Liver (tissue), 9 donors: ENCODE measurements around the gene STX16. TPM values are rescaled to one million over a fixed set of nuclear protein-coding genes. Genes with fewer than 3 reads are reported as not detected.

Experiments used
- DNase-seq: peaks from one replicate; pipeline ENCODE4 v3.0.0-alpha.2; 2017; ENCODE audit warnings: low spot score
- H3K27ac ChIP-seq, 2 donors: one replicate each; pipeline ENCODE4 v1.7.0; 2013; ENCODE audit warnings: inconsistent platforms in 2 of 2, low read length in 2 of 2, control low read depth in 1 of 2, low read depth in 1 of 2, mild to moderate bottlenecking in 1 of 2
- H3K27me3 ChIP-seq, 4 donors: one replicate each; pipeline versions ENCODE4 v1.6.1 to v1.7.0; 2013; ENCODE audit warnings: low read length in 3 of 4, inconsistent platforms in 1 of 4, mild to moderate bottlenecking in 1 of 4, moderate library complexity in 1 of 4; ENCODE audit not compliant: control insufficient read depth in 4 of 4, insufficient read depth in 4 of 4
- H3K36me3 ChIP-seq, 4 donors: one replicate each; pipeline versions ENCODE4 v1.6.1 to v1.7.0; 2013; ENCODE audit warnings: low read length in 3 of 4, mild to moderate bottlenecking in 3 of 4, low read depth in 1 of 4, moderate library complexity in 1 of 4; ENCODE audit not compliant: control insufficient read depth in 4 of 4, insufficient read depth in 3 of 4
- H3K4me1 ChIP-seq, 4 donors: one replicate each; pipeline versions ENCODE4 v1.6.1 to v1.7.0; 2013; ENCODE audit warnings: low read length in 3 of 4, mild to moderate bottlenecking in 3 of 4, moderate library complexity in 1 of 4; ENCODE audit not compliant: control insufficient read depth in 4 of 4, insufficient read depth in 4 of 4
- H3K4me3 ChIP-seq, 3 donors: one replicate each; pipeline versions ENCODE4 v1.6.1 to v1.7.0; 2013; ENCODE audit warnings: low read length in 3 of 3, control low read depth in 1 of 3, low read depth in 1 of 3, mild to moderate bottlenecking in 1 of 3
- H3K9ac ChIP-seq, 2 donors: one replicate each; pipeline ENCODE4 v1.7.0; 2013; ENCODE audit warnings: low read length in 2 of 2, mild to moderate bottlenecking in 2 of 2, moderate library complexity in 2 of 2, control low read depth in 1 of 2, low read depth in 1 of 2
- H3K9me3 ChIP-seq, 4 donors: one replicate each; pipeline versions ENCODE4 v1.6.1 to v1.7.0; 2013; ENCODE audit warnings: low read length in 3 of 4; ENCODE audit not compliant: control insufficient read depth in 4 of 4
- EGR1 ChIP-seq, 2 donors: IDR thresholded peaks; 2 replicates each; pipeline ENCODE4 v1.6.1; 2016 to 2018; ENCODE audit warnings: antibody characterized with exemption in 2 of 2, low read depth in 2 of 2
- FOXA1 ChIP-seq: IDR thresholded peaks from 2 replicates; pipeline ENCODE4 v1.6.1; 2016; ENCODE audit warnings: antibody characterized with exemption
- FOXA2 ChIP-seq: IDR thresholded peaks from 2 replicates; pipeline ENCODE4 v1.6.1; 2016; ENCODE audit warnings: antibody characterized with exemption
- GABPA ChIP-seq, 2 donors: IDR thresholded peaks in 1 of 2; conservative IDR thresholded peaks in 1 of 2; 2 replicates each; pipeline ENCODE4 v1.6.1; 2016; ENCODE audit warnings: antibody characterized with exemption in 2 of 2, mild to moderate bottlenecking in 1 of 2, moderate library complexity in 1 of 2
- HNF4A ChIP-seq, 2 donors: conservative IDR thresholded peaks; 2 replicates each; pipeline ENCODE4 v1.6.1; 2016; ENCODE audit warnings: antibody characterized with exemption in 2 of 2, mild to moderate bottlenecking in 2 of 2
- HNF4G ChIP-seq: IDR thresholded peaks from 2 replicates; pipeline ENCODE4 v1.6.1; 2016; ENCODE audit warnings: antibody characterized with exemption
- JUND ChIP-seq, 2 donors: IDR thresholded peaks; 2 replicates each; pipeline ENCODE4 v1.6.1; 2016; ENCODE audit warnings: antibody characterized with exemption in 2 of 2
- NR2F2 ChIP-seq: IDR thresholded peaks from 2 replicates; pipeline ENCODE4 v1.6.1; 2016; ENCODE audit warnings: antibody characterized with exemption
- RAD21 ChIP-seq, 2 donors: IDR thresholded peaks; 2 replicates each; pipeline ENCODE4 v1.6.1; 2016; ENCODE audit warnings: antibody characterized with exemption in 2 of 2, mild to moderate bottlenecking in 2 of 2
- REST ChIP-seq: IDR thresholded peaks from 2 replicates; pipeline ENCODE4 v1.6.1; 2016; ENCODE audit warnings: antibody characterized with exemption, mild to moderate bottlenecking
- SP1 ChIP-seq: IDR thresholded peaks from 2 replicates; pipeline ENCODE4 v1.6.1; 2018; ENCODE audit warnings: antibody characterized with exemption, mild to moderate bottlenecking
- TAF1 ChIP-seq: conservative IDR thresholded peaks from 2 replicates; pipeline ENCODE4 v1.6.1; 2016; ENCODE audit warnings: antibody characterized with exemption, mild to moderate bottlenecking
- YY1 ChIP-seq: IDR thresholded peaks from 2 replicates; pipeline ENCODE4 v1.6.1; 2016; ENCODE audit warnings: antibody characterized with exemption, mild to moderate bottlenecking
- WGBS: extraction: QIAGEN DNeasy Blood & Tissue Kit; methylation state at CpG from one replicate; pipeline ENCODE4 v1.1.7; 2013; 5-methylcytosine and 5-hydroxymethylcytosine counted together
- polyA plus RNA-seq, 2 donors: library from polyadenylated mRNA; stranded (reverse) in 1 of 2; unstranded in 1 of 2; fragments of 200-250 nt in 1 of 2; fragments of >200 nt in 1 of 2; fragmentation: Nextera tagmentation in 1 of 2; extraction: Ambion mirVana in 1 of 2; gene quantifications; one replicate each; pipeline versions ENCODE4 v1.2.1 to v1.2.3, GENCODE V29; 2013 to 2015
- total RNA-seq, 2 donors: library from RNA; depleted of rRNA; stranded (reverse); fragments of >200 nt; gene quantifications; one replicate each; pipeline ENCODE4 v1.2.3, GENCODE V29; 2014
- TF ChIP-seq, protein P1 (sequence below): fragments of 150-350 bp; IDR thresholded peaks from 2 replicates; pipeline ENCODE4 v1.5.1; 2017; ENCODE audit warnings: improper control_type of control experiment, low read depth, low read length; ENCODE audit not compliant: missing input control
- donor health status: healthy.
- donor health status: healthy.
- donor health status: healthy.
- donor health status: healthy.
- donor health status: healthy.

Gene STX16
- total and polyA plus RNA-seq, 4 donors, result 8.5 to 32.5 (median 16.6) TPM

DNA sequence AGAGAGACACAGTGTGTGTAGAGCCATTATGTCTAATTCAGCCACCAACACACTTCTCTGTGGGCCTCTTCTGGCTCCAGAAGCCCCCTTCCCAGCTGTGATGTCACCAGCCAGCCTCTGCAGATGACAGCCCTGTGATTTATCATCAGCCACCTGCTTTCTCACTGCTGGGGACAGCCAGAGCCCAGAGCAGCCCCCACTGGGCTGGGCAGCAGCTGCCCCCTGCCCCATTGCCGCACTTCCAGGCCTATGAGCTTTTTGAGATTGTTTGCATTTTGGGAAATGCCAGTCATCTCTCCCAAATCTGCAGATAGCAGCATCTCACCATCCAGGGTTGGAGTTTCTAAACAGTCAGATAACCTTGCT lies 21.9 kb upstream of the STX16 start:
- no peak overlapping the region for H3K9ac ChIP-seq
- H3K9me3 ChIP-seq, result no peaks in the 10 kb centered on the region
- DNase-seq, result no peak
- H3K27me3 ChIP-seq, result no peaks in the 10 kb centered on the region
- H3K36me3 ChIP-seq, result no peaks in the 10 kb centered on the region
- H3K4me3 ChIP-seq, result no peak overlapping the region
- no peak overlapping the region for H3K27ac ChIP-seq
- H3K4me1 ChIP-seq, result no peaks in the 10 kb centered on the region
- WGBS, result 88% methylated on average over 1 of the region's 1 CpG
- TF ChIP-seq HNF4A (conservative IDR thresholded peaks at IDR 0.05) (no peak), SP1 (no peak)

GRCh38 chr20:58630063-58630462 lies 21.0 kb upstream of the STX16 start:
- Histone ChIP-seq H3K4me3 (no peak overlapping the region), H3K27me3 (no peaks in the 10 kb centered on the region), H3K9ac (no peak overlapping the region), H3K36me3 (no peaks in the 10 kb centered on the region), H3K4me1 (no peaks in the 10 kb centered on the region), H3K27ac (no peak overlapping the region), H3K9me3 (no peaks in the 10 kb centered on the region)
- no peak for DNase-seq
- 39% methylated on average over 4 of the region's 4 CpGs for WGBS
- TF ChIP-seq JUND (IDR thresholded peaks at IDR 0.05), result no peak
- no peak for TF ChIP-seq NR2F2
- no peak for TF ChIP-seq FOXA2
- TF ChIP-seq GABPA (IDR thresholded peaks at IDR 0.05 in 1 of 2, conservative IDR thresholded peaks at IDR 0.05 in 1 of 2), result no peak
- no peak for TF ChIP-seq HNF4G
- TF ChIP-seq RAD21 (IDR thresholded peaks at IDR 0.05), result no peak
- TF ChIP-seq EGR1 (IDR thresholded peaks at IDR 0.05; ENCODE audit: low read depth in 2 of 2), result no peak
- TF ChIP-seq REST, result no peak
- TF ChIP-seq, protein P1, sequence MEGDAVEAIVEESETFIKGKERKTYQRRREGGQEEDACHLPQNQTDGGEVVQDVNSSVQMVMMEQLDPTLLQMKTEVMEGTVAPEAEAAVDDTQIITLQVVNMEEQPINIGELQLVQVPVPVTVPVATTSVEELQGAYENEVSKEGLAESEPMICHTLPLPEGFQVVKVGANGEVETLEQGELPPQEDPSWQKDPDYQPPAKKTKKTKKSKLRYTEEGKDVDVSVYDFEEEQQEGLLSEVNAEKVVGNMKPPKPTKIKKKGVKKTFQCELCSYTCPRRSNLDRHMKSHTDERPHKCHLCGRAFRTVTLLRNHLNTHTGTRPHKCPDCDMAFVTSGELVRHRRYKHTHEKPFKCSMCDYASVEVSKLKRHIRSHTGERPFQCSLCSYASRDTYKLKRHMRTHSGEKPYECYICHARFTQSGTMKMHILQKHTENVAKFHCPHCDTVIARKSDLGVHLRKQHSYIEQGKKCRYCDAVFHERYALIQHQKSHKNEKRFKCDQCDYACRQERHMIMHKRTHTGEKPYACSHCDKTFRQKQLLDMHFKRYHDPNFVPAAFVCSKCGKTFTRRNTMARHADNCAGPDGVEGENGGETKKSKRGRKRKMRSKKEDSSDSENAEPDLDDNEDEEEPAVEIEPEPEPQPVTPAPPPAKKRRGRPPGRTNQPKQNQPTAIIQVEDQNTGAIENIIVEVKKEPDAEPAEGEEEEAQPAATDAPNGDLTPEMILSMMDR, result no peak
- no peak for TF ChIP-seq TAF1
- no peak for TF ChIP-seq YY1
- no peak for TF ChIP-seq FOXA1
- TF ChIP-seq SP1, result no peak
